GM12873 (cell line): ENCODE measurements around the gene ASTN1.

Experiments used
- TF ChIP-seq, protein P1 (sequence below): IDR thresholded peaks from 2 replicates; pipeline ENCODE4 v1.5.1; 2012; ENCODE audit warnings: low read depth, mild to moderate bottlenecking, moderate library complexity, low read length, control low read depth; ENCODE audit not compliant: insufficient read depth; ENCODE audit errors: missing control alignments

ASTN1 gene

DNA sequence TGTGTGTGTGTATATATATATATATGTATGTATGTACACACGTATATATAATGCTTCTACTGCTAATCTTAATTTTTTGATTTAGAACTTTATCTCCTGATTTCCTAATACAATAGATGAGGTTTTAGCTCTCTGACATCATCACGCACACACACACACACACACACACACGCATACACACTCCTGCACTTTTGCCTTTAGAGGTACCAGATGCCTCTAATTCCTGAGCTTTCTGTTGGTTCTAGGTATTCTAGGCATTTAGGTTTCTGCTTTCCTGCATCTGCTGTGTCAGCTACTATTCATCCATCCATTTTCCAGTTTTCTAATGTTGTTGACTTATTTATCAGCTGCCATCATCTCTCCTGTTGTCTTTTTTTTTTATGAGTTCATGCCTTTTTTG lies 348.3 kb downstream of the ASTN1 start:
- TF ChIP-seq, protein P1, sequence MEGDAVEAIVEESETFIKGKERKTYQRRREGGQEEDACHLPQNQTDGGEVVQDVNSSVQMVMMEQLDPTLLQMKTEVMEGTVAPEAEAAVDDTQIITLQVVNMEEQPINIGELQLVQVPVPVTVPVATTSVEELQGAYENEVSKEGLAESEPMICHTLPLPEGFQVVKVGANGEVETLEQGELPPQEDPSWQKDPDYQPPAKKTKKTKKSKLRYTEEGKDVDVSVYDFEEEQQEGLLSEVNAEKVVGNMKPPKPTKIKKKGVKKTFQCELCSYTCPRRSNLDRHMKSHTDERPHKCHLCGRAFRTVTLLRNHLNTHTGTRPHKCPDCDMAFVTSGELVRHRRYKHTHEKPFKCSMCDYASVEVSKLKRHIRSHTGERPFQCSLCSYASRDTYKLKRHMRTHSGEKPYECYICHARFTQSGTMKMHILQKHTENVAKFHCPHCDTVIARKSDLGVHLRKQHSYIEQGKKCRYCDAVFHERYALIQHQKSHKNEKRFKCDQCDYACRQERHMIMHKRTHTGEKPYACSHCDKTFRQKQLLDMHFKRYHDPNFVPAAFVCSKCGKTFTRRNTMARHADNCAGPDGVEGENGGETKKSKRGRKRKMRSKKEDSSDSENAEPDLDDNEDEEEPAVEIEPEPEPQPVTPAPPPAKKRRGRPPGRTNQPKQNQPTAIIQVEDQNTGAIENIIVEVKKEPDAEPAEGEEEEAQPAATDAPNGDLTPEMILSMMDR = no peak

DNA sequence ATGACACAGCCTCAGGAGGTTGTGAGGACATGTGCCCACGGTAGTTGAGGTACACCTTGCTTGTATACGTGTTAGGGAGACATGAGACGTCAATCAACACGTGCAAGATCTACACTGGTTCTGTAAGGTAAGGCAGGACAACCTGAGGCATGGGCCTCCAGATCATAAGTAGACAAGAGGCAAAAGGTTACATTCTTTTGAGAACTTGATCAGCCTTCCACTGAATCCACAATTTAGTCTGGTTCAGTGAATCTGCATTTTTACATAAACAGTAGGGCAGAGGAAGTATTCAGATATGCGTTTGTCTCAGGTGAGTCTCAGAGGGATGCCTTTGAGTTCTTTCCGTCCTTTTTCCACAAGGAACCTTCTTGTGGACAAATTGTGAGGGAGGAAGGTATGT lies 348.9 kb downstream of the ASTN1 start:
- TF ChIP-seq, protein P1 = no peak

- TF ChIP-seq, protein P1 = no peak
These were observed 352.8 kb downstream of the ASTN1 start for GRCh38 chr1:176811511-176812288.

- TF ChIP-seq, protein P1 = no peak
These were observed 355.2 kb downstream of the ASTN1 start for GRCh38 chr1:176809292-176809691.
